NCI-H774 (cell line): Measurements from ENCODE around the gene SMIM33.
"Not testable (repeated sequence)": the region's sequence is repeated elsewhere in the genome, so short reads cannot be mapped to it uniquely, and the experiment has no call there.

Source experiments
- DNase-seq: peaks from one replicate; lab custom pipeline; 2025; lab: John Stamatoyannopoulos, UW

The SMIM33 gene

DNA sequence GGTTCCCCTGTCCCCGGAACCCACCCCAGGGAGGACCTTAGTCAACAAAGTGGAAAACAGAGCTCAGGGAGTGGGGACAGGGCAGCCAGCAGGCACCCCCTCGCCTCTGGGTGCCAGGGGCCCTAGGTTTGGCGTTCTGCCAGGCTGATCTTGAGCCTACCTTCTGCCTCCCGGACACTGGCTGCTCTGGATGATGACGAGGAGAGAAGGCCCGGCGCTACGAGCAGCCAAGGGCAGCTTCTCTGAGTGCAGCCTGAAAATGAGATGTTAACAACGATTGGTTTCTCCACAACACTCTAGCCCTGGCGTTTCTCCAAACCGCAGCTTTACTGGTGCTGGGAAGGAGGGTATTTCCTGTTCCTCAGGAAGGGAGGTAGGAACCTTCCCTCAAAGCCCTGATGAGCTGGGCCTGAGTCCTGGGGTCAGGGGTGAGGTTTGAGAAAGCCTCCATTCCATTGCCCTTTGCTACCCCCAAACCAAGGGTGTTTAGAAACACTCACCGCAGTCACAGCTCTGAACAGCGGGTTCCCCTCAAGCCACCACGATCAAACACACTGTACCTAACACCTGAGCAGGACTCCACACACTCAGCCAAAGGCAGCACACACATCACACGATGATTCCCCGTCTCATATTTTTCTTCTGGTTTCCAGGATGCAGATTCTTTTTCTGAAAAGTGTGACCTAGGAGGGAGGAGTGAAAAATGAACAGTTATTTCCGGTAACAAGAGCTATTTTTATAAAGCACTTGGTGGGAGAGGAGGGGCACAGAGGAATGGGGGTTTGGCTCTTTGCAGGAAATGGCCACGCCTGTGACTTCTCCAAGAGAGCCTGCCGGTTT, 11.5 kb downstream of the SMIM33 start, which contains the start of gene STING1:
TSS of gene STING1 (minus strand) at position 709 of the 840 bp plus-strand sequence. CDS start 1,054 bp downstream, outside the sequence.
- peak; percentile 53 for DNase-seq

DNA sequence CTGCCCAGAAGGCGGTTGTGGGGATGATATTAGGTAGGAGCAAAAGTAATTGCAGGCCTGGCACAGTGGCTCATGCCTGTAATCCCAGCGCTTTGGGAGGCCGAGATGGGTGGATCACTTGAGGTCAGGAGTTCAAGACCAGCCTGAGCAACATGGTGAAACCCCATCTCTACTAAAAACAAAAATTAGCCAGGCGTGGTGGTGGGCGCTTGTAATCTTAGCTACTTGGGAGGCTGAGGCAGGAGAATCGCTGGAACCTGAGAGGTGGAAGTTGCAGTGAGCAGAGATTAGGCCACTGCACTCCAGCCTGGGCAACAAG, 12.0 kb downstream of the SMIM33 start:
- not testable (repeated sequence) for DNase-seq

DNA sequence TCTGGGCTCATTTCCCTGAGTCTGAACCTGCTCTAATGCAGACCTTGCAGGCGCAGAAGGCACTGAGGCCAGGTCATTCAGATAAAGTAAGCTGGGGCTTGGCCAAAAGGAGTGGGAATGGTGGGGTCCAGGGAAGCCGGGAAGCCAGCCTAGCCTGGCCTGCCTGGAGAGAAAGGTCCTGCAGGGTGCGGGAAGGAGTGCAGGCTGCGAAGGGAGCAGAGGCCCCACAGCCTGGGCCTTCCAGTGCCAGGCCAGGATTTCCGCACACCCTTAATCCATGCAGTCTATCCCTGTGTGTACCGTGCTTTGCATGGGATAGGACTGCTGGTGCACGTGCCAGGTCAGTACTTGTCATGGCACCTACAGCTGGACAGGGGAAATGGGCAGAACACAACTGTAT, 15.4 kb downstream of the SMIM33 start:
- no peak for DNase-seq

DNA sequence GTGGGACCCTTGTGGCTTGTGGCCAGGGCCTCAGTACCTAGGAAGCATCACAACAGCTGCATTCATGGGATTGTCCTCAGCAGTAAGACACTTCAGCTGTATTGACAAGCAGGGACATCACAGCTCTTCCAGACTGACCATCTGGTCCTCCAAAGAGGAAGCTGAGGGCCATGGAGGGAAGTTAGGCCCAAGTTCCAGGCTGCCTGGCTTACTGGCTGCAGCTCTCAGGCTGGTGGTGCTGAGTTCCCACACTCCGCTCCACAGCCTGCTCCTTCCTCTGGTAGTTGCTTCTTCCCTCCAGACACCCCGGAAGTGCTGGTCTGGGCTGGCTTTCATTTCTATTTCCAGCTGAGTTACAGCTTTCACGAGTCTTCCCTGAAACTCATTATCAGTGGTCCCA, 17.5 kb downstream of the SMIM33 start:
- DNase-seq: no peak

DNA sequence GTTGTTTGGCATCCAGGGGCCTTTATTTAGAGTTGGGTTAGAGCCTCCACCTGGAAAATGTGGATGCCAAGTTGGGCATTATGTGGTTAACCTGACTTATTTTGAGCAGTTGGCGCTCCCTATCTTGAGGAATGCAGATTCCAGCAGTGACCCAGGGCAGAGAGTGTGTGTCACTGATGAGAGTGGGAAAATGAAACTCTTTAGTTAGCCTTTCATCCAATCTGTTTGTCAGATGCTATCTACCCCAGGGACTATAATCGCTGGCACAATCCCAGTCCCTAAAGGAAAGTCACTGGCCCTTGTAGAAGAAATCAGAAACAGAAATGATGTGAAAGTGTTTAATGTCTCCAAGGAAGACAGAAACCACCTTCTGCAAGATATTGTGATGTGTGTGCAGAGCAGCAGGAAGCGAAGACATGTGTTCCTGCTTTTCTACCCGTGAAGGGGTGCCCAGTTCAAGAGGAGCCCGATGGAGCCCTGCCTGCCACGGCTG, 21.9 kb downstream of the SMIM33 start:
- DNase-seq: no peak

DNA sequence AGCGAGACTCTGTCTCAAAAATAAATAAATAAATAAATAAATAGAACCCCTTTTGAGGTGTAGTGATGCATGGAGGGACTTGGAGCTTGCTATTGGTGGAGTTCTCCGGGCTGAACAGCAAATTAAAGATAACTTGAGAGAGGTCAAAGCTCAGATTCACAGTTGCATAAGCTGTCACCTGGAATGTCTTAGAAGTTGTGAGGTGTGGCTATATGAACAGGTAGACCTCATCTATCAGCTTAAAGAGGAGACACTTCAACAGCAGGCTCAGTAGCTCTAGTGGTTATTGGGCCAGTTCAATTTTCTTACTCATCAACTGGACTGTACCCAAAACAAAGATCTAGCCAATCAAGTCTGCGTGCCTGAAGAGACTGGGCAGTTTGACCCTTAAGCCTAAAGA, 23.5 kb downstream of the SMIM33 start:
- no peak for DNase-seq

DNA sequence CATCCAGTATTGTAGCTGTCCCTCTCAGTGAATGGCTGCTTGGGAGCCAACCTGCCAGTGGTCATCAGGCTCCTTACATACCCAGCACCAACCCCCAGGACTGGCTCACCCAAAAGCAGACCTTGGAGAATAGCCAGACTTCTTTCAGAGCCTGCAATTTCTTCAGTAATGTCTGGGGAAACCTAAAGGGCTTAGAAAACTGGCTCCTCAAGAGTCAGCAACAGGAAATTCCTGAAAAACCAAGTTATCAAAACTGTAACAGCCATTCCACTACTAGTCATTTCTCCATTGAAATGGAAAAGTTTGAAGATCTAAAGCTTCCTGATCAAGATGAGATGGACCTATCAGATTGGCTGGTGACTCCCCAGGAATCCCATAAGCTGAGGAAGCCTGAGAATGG, 24.0 kb downstream of the SMIM33 start:
- DNase-seq: no peak

DNA sequence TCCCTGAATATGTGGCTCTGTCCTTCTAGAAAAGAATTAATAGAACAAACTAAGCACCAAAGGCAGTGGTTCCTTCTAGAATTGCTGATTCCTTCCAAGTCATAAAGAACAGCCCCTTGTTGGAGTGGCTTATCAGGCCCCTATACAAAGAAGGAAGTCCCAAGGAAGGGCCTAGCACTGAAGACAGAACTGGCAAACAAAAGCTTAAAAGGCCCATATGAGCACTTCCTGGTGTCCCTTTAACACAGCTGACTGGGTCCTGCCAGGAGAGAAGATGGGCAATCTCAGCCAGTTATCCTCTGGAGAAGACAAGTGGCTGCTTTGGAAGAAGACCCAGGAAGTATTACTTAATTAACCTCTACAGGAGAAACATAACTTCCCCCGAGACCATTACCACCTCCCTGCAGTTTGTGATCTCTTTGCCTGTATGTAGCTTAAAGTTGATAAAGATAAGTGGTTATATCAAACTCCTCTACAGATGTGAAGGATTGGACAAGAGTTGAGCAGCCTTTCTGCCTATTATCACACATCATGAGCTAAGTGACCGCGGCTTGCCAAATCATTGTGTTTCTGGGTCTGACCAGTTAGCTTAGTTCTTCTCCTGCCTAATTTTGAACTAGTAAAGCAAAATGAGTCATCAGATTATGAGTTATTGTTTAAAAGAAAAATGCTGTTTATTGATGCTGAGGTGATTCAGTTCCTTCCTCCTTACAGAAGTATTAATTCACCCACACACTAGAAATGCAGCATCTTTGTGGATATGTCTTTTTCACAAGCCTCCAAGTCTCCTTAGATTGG, 25.0 kb downstream of the SMIM33 start:
- no peak for DNase-seq

DNA sequence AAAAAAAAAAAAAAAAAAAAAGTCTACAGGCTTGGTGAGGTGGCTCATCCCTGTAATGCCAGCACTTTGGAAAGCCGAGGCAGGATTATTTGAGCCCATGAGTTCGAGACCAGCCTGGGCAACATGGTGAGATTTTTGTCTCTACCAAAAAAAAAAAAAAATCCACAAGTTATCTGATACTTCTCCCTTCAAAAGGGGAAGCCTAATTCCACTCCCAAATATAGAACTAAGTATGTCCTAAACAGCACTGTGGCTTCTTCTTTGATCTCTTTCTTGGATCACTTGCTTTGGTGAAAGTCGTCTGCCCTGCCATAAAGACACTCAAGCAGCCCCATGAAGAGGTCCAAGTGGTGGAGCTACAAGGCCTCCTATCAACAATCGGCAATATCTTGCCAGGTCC, 30.6 kb downstream of the SMIM33 start:
- DNase-seq: no peak

DNA sequence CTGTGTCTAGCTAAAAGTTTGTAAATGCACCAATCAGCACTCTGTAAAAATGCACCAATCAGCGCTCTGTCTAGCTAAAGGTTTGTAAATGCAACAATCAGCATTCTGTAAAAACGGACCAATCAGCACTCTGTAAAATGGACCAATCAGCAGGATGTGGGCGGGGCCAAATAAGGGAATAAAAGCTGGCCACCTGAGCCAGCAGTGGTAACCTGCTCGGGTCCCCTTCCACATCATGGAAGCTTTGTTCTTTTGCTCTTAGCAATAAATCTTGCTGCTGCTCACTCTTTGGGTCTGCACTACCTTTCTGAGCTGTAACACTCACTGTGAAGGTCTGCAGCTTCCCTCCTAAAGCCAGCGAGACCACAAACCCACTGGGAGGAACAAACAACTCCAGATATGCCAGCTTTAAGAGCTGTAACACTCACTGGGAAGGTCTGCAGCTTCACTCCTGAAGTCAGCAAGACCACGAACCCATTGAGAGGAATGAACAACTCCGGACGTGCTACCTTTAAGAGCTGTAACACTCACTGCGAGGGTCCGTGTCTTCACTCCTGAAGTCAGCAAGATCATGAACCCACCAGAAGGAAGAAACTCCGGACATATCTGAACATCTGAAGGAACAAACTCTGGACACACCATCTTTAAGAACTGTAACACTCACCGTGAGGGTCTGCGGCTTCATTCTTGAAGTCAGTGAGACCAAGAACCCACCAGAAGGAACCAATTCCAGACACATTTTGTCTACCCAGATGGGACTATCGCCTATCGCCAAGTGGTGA, 32.4 kb downstream of the SMIM33 start:
- DNase-seq: not testable (repeated sequence)

DNA sequence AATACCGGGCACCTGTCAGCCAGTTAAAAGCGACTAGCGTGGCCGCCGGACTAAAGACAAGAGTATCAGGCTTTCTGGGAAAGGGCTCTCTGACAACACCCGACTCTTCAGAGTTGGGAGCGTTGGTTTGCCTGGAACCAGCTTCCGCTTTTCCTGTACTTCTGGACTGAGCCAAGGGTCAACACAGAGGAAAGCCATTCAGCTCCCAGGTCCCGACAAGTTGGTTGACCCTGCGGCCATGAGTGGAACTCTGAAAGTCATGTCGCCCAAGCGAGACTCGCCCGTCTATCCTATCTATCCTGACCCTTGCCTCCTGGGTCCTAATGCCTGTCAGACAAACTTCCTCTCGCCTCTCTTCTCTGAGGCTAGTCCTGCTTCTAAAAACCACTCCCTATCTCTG, 33.1 kb downstream of the SMIM33 start:
- DNase-seq: not testable (repeated sequence)

DNA sequence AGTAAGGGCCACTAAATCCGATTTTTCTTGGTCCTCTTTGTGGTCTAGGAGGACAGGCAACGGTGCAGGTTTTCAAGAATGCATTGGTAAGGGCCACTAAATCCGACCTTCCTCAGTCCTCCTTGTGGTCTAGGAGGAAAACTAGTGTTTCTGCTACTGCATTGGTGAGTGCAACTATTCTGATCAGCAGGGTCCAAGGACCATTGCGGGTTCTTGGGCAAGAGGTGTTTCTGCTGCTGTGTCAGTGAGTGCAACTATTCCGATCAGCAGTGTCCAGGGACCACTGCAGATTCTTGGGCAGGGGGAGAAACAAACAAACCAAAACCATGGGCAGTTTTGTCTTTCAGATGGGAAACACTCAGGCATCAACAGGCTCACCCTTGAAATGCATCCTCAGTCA, 33.9 kb downstream of the SMIM33 start:
- not testable (repeated sequence) for DNase-seq

DNA sequence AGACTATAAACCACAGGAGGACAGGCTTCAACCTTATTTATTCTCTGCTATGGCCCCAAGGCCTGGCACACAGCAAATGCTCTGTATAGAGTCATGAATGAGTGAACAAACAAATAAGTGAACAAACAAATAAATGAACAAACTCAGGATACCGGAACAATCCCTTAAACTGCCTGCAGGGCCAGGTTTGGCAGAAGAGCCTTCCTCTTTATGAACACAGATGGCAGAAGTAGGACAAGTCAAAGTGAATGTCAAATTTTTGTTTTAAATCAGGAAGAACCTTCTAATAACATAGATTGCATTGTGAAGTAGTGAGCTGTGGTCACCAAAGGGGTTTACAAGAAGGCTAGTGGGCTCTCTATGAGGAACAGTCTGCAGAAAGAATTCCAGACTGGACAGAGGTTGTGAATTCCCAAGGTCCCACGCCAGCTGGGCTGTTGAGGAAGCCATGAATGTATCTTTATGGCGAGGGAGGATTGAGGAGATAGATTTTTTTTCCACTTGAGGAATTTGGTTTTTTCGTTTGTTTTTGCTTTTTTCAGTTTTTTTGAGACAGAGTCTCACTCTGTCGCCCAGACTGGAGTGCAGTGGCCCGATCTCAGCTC, 42.1 kb downstream of the SMIM33 start:
- no peak for DNase-seq

DNA sequence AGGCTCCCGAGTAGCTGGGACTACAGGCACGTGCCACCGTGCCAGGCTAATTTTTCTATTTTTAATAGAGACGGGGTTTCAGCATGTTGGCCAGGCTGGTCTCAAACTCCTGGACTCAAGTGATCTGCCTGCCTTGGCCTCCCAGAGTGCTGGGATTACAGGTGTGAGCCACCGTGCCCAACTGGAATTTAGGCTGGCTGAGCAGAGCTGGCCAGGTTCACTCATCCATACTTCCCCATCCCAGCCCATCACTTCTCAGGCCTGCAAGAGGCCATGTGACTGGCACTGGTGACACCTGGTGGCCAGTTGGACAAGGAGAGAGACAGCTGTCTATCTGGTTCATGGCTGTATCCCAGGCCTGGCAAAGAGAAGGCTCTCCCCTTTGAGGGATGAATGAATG, 42.6 kb downstream of the SMIM33 start:
- peak; percentile 60 for DNase-seq

DNA sequence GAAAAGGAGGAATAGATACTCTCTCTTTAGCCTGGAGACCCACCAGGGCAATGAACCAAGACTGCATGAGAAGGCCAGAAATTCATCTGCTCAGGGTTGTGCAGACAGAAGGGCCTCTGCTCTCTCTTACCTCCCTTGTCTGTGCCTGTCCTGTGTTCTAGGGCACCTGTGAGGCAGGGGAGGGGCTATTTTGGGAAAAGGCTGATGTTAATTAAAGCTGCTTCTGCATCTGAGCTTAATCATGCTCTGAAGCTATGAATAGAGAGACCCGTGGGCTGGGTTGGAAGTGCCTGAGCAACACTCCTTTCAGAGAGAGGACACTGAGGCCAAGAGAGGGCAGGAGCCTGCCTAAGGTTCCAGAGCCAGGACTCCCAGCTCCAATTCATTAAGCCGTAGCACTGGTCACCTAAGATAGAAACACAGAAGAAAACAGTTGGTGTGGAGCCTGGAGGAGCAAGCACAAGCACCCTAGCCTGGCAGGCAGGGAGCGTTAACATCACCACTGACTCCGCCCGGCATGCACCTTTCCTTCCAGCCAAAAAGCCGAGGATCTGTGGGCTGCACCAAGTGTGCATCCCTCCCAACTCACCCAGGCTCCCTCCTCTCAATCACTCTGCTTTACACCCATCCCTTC, 43.2 kb downstream of the SMIM33 start:
- DNase-seq: no peak

DNA sequence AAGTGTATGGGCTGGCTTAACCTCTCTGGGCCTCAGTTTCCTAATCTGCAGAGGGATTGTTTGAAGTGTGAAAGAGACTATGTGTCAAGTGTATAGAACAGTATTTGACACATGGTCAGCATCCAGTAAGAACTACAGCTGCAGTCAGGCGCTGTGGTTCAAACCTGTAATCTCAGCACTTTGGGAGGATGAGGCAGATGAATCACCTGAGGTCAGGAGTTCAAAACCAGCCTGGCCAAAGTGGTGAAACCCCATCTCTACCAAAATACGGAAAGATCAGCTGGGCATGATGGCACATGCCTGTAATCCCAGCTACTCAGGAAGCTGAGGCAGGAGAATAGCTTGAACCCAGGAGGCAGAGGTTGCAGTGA, 43.7 kb downstream of the SMIM33 start:
- no peak for DNase-seq

DNA sequence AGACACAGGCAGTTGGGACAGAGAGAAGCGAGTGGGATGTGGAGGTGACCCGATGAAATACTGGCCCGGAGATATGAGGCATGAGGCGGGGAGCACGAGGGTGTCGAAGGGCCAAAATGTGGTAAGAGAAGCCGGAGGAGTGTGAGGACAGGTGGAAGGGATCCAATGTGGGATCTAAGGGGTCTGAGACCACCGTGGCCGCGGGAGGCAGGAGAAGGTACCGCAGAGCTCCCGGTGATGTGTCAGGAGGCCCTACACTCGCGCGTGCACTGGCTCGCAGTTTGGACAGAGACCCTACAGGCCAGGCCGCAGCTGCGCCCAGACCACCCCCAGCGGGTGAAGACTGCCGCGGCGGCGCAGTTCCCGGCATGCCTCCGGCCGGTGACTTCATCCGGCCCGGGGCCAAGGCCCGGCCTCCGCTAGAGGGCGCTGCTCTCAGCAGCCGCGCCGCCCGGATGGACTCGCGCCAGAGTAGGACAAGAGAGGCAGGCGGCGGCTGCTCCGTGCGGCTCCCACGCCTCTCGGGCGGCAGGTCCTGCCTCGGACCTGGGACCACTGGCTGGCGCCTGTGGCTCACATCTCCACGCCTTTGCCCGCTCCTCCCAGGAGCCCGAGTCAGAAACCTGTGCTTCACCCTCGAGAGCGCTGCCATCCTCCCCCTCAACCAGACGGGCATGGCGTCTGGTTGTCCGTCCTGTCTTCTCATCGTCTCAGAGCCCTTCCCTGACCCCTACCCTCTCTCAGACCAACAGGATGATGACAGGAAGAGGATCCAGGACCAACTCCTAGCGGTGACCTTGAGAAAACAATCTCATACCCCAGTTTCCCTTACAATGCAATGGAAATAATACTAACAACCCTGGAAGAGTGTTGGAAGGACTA, 47.1 kb downstream of the SMIM33 start:
- peak; percentile 85 for DNase-seq
